ENCODE data around the gene SLC30A9. TPM values are rescaled to one million over a fixed set of nuclear protein-coding genes. Genes with fewer than 3 reads are reported as not detected.

The SLC30A9 gene
- total RNA-seq, 1 experiment from 2014 or later, result 43.4 TPM

DNA sequence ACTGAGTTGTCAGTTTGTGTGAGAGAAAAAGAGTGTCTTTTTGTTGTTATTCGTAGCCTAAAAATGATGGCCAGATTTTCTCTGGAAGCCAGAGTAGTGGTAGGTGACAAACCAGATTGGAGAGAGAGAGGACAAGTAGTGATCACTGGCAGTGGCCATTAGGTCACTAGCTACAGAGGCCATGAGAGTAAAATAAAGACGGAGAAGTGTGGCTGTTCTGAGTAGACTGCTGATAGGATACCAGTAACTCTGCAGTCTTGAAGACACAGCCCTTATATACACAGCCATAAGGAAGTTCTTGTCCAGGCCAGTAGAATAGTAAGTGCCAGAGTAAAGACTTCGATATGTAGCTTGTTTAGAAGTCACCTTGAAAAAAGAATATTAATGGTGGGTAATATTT, 7.7 kb downstream of the SLC30A9 start:
- no peaks in the 10 kb centered on the region for H3K9me3 Mint-ChIP-seq (ENCODE audit: low read depth, unreplicated experiment)
- no peaks in the 10 kb centered on the region for H3K36me3 Mint-ChIP-seq (ENCODE audit: insufficient read depth, unreplicated experiment)
- no peak overlapping the region for H3K27ac Mint-ChIP-seq (ENCODE audit: unreplicated experiment)
- no peak for DNase-seq
- intact Hi-C loops (cut with micrococcal nuclease; ENCODE audit: unreplicated experiment), result no loop called here
- BruUV-seq (replicated peaks), result no TSS peak
- no peaks in the 10 kb centered on the region for H3K27me3 Mint-ChIP-seq (ENCODE audit: unreplicated experiment)
- H3K4me3 Mint-ChIP-seq (ENCODE audit: low read depth, unreplicated experiment), result no peak overlapping the region
- no peaks in the 10 kb centered on the region for H3K4me1 Mint-ChIP-seq (ENCODE audit: low read depth, unreplicated experiment)
- TF ChIP-seq, protein P1, sequence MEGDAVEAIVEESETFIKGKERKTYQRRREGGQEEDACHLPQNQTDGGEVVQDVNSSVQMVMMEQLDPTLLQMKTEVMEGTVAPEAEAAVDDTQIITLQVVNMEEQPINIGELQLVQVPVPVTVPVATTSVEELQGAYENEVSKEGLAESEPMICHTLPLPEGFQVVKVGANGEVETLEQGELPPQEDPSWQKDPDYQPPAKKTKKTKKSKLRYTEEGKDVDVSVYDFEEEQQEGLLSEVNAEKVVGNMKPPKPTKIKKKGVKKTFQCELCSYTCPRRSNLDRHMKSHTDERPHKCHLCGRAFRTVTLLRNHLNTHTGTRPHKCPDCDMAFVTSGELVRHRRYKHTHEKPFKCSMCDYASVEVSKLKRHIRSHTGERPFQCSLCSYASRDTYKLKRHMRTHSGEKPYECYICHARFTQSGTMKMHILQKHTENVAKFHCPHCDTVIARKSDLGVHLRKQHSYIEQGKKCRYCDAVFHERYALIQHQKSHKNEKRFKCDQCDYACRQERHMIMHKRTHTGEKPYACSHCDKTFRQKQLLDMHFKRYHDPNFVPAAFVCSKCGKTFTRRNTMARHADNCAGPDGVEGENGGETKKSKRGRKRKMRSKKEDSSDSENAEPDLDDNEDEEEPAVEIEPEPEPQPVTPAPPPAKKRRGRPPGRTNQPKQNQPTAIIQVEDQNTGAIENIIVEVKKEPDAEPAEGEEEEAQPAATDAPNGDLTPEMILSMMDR (IDR thresholded peaks at IDR 0.05; ENCODE audit: unreplicated experiment), result no peak
- CTCF ChIA-PET, result no interaction called here

DNA sequence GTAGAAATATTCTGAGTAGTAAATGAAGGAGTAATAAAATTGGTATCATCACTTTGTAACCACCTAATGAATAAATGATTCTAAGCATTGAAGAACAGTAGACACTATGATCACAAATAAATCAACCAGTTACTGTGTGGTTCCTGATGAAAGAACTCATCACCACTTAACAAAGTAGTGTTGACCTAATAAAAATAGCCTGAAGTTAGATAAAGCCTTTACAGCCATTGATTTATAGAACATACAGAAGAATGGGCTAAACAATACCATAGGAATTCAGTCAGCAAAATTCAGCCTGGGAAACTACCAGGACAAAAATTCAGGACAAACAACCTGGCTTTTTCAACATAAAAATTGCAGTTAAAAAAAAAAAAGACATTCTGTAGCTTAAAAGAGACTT, 9.0 kb downstream of the SLC30A9 start:
- Mint-ChIP-seq H3K4me1 (ENCODE audit: low read depth, unreplicated experiment) (no peaks in the 10 kb centered on the region), H3K9me3 (ENCODE audit: low read depth, unreplicated experiment) (no peaks in the 10 kb centered on the region), H3K27me3 (ENCODE audit: unreplicated experiment) (no peaks in the 10 kb centered on the region), H3K27ac (ENCODE audit: unreplicated experiment) (no peak overlapping the region), H3K36me3 (ENCODE audit: insufficient read depth, unreplicated experiment) (no peaks in the 10 kb centered on the region), H3K4me3 (ENCODE audit: low read depth, unreplicated experiment) (no peak overlapping the region)
- no peak for DNase-seq
- TF ChIP-seq, protein P1 (IDR thresholded peaks at IDR 0.05; ENCODE audit: unreplicated experiment), result no peak
- CTCF ChIA-PET, result no interaction called here
- no TSS peak for BruUV-seq (replicated peaks)
- intact Hi-C loops (cut with micrococcal nuclease; ENCODE audit: unreplicated experiment), result no loop called here

GRCh38 chr4:42008011-42008786, 17.9 kb downstream of the SLC30A9 start:
- TF ChIP-seq, protein P1 (IDR thresholded peaks at IDR 0.05; ENCODE audit: unreplicated experiment), result no peak
- Mint-ChIP-seq H3K27ac (ENCODE audit: unreplicated experiment) (no peak overlapping the region), H3K4me1 (ENCODE audit: low read depth, unreplicated experiment) (no peaks in the 10 kb centered on the region), H3K9me3 (ENCODE audit: low read depth, unreplicated experiment) (no peaks in the 10 kb centered on the region), H3K4me3 (ENCODE audit: low read depth, unreplicated experiment) (no peak overlapping the region), H3K36me3 (ENCODE audit: insufficient read depth, unreplicated experiment) (no peaks in the 10 kb centered on the region), H3K27me3 (ENCODE audit: unreplicated experiment) (no peaks in the 10 kb centered on the region)
- BruUV-seq (replicated peaks), result no TSS peak
- intact Hi-C loops (cut with micrococcal nuclease; ENCODE audit: unreplicated experiment), result no loop called here
- CTCF ChIA-PET, result no interaction called here
- no peak for DNase-seq

- no peak overlapping the region for H3K27ac Mint-ChIP-seq (ENCODE audit: unreplicated experiment)
Measured at GRCh38 chr4:42015438-42015837, 25.1 kb downstream of the SLC30A9 start.

More at GRCh38 chr4:42015438-42015837, 25.1 kb downstream of the SLC30A9 start:
- Mint-ChIP-seq H3K27me3 (ENCODE audit: unreplicated experiment) (no peaks in the 10 kb centered on the region), H3K36me3 (ENCODE audit: insufficient read depth, unreplicated experiment) (no peaks in the 10 kb centered on the region), H3K9me3 (ENCODE audit: low read depth, unreplicated experiment) (no peaks in the 10 kb centered on the region), H3K4me3 (ENCODE audit: low read depth, unreplicated experiment) (no peak overlapping the region), H3K4me1 (ENCODE audit: low read depth, unreplicated experiment) (no peaks in the 10 kb centered on the region)
- no peak for DNase-seq
- CTCF ChIA-PET, result no interaction called here
- intact Hi-C loops (cut with micrococcal nuclease; ENCODE audit: unreplicated experiment), result no loop called here
- TF ChIP-seq, protein P1 (IDR thresholded peaks at IDR 0.05; ENCODE audit: unreplicated experiment), result no peak
- no TSS peak for BruUV-seq (replicated peaks)
